HG03060 (cell line): ENCODE results near the gene TBCD.

Experiments
- ATAC-seq: cut with Tn5 transposase; IDR thresholded peaks from one replicate; pipeline ENCODE4 v1.9.1; 2021; ENCODE audit warnings: low read depth, moderate number of reproducible peaks; ENCODE audit not compliant: unreplicated experiment

TBCD gene

DNA sequence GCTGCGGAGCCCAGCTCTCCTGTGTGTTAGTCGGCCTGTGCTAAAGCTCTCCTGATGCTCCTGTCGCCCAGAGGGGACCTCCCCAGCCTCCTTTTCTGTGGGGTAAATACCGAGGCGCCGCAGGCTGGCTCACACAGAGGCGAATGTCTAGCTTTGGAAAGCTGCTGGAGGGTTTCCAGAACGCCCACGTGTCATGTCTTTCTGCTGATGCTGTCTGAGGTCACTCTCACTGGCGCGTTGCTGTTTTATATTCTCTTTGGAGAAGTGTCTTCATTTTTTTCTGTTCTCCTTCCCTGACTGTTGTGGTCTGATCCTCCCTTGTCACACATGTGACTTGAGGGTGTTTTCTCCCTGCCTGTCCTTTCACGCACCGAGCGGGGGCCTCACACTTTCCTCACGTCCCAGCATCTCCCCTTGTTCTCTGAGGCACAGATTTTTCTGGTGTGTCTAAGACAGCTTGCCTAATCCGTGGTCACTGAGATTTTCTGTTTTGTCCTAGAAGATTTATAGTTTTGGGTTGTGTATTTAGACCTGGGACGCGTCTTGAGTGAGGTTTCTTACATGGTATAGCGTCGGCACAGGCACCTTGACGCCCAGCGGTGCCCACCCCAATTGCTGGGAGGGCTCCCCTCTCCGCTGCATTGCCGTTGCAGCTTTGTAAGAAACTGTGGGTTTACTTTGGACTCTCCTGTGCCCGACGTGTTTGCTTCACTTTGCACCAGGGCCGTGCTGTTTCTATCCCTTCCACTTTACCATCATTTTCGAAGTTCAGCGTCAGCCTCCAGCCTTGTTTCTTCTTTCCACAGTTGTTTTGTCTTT lies 180.0 kb downstream of the TBCD start:
- ATAC-seq, result no peak

DNA sequence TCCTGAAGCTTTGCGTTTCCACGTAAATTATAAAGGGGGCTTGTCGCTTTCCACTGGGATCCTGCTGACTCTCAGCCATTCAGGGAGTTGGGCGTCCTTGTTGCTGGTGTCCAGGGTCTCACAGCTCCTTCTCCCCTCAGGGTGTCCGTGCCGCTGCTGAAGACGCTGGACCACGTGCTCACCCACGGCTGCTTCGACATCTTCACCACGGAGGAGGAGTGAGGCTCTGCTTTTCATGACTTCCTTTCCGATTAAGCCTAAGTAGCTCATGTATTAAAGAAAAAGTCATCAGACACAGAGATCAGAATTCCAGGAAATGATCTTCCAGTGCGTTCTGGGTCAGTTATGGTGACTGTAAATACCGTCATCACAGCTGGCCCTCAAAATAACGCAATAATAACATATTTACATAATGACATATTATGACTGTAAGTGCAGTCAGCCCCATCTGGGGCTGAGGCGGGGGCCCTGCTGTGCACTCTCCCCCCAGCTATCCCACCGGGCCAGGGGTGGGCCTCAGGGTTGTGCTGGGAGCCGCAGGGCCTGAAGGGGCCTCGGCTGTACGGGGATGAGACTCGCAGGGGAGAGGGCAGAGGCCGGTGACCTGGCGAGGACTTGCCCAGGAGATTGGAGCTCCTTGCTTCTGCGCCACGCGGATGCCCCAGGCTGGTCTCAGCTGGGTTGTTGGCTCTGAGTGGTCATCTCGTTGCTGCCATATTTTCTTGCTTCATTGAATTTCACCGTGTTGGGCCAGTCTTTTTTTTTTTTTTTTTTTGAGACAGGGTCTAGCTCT lies 180.8 kb downstream of the TBCD start:
- ATAC-seq, result no peak

DNA sequence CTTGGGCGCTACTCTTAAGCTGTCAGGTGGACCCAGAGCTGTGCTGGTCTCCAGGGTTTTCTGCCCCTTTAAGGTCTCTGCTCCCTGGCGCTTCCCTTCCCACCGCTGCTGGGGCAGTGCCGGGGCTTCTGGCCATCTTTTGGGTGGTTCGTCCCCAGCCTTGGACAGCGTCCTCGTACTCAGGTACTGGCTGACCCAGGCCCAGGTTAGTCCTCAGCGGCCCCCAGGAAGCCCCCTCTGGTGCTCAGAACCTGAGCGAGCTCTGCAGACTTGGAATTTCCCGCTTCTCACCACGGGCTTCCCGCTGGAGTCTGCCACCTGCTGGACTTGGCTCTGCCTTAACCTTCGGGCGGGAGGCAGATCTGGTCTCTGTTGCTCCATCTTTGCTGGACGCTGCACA lies 182.0 kb downstream of the TBCD start:
- no peak for ATAC-seq

DNA sequence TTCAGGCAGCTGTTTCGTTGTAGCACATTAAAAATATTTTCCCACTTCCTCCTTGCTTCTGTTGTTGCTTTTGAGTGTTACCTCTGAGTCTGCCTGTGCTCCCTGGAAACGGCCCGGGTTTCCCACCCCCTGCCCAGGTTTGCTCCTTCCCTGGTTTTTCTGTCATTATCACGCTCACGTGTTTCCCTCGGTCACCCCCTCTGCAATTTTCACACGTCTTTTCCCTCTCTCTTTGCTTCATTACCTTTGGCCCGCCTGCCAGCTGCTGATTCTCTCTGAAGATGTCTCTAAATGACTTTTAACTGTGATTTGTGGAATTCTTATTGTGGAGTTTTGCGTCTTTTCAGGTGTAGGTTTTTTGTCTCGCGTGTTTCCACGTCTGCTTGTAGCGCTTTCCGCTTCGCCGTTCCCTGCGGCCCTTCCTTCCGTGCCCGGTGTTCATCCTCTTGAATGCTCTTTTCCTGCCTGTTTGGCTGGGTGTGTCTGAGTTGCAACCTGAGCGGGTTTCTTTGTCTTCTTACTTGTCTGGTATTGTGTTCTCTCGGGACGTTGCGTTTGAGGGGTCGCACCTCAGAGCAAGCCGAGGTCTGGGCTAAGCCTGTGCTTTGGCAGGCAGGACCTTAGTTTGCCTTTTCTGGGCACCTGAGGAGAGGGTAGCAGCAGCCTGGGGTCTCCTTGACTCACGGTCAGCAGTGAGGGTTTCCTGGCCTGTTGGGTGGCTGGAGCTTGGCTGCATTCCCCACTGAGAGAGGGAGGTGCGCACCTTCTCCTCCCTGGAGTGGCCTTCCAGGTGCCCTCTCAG lies 184.3 kb downstream of the TBCD start:
- no peak for ATAC-seq

DNA sequence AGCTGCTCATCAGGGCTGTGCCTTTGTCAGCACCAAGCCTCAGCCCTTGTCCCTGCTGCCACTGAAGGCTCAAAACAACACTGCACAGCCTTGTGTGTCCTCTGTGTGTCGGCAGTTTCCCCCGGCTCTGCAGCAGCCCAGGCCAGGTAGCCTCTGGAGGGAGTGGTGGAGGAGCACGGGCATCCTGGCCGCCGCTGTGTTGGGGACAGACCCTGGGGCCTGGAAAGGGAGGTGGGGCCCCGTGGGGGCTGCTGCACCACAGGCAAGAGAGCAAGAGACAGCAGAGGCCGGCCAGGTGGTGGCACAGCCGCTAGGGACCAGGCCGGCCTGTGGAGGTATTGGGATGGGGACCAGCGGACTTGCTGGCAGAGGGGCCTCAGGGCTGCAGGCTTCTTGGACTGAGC lies 184.9 kb downstream of the TBCD start:
- no peak for ATAC-seq

DNA sequence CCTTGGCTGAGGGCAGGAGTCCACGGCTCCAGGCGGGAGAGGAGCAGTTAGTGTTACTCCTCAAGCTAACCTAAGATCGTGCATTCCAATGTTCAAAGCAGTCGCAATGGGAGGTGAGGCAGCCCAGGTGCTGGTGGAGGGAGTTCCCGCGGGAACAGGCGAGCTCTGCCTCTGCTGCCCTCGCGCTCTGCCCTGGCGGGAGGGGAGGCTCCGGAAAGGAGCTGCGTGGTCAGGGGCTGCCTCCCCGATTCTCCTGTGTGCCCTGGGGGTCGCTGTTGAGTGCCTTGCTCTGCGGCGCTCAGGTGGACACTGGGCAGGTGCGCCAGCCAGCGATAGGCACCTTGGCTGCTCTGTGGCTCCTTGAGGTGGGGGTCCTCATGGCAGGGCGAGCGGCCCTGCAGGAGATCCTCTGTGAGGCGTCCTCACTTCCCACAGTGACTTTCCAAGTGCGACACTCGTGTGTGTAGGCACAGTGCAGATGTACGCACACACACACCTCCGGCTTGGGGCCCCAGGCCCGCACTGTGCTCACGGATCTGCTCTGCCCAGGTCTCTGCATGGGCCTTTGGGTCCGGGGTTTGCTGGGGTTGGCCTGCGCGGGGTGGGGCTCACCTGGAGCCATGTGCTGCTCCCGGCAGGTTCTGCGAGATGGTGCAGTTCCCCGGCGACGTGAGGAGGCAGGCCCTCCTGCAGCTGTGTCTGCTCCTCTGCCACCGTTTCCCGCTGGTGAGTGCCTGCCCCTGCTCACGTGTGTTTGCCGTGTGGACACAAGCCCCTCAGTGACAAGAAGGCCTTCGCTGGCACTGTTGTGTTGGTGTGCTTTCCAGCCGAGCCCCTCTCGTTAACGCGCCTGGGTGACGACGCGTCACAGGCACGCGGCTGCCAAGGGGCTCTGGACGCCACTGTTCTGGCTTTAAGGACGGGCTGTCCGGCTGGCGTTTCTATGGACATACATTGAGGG lies 185.8 kb downstream of the TBCD start:
- no peak for ATAC-seq

DNA sequence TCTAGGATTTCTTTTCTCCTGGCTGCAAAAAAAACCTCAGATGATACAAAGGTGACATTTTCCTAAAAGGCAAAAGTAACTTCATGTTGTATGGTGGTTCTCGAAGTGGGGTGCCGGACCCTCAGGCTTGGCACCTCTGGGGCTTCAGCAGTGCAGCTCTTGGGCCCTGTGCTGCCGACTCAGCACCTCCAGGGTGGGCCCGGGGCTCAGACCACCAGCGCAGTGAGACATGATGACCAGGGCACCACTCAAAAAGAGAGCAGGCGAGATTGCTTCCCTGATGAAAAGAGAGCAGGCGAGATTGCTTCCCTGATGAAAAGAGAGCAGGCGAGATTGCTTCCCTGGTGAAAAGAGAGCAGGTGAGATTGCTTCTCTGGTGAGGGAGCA lies 186.6 kb downstream of the TBCD start:
- no peak for ATAC-seq

DNA sequence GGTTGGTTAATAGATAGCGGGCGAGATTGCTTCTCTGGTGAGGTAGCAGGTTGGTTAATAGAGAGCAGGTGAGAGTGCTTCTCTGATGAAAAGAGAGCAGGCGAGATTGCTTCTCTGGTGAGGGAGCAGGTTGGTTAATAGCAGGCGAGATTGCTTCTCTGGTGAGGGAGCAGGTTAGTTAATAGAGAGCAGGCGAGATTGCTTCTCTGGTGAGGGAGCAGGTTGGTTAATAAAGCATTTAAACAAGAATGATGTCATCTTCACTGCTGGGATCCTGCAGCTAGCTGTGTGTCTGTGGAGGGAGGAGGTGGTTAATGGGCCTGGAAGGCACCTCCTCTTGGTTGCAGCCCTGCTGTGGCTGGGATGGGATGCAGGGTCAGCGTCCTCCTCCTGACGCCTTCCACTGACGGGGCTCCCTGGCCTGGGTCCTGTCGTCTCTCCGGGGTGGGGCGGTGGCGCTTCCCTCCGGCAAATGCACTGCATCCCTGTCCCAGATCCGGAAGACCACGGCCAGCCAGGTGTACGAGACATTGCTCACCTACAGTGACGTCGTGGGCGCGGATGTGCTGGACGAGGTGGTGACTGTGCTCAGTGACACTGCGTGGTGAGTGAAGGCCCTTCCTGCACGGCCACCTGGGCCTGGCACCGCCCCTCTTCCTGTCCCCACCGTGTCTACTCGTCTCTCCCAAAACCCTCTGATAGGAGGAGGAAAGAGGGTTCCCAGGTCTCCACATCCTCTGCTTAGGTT lies 187.2 kb downstream of the TBCD start:
- ATAC-seq, result no peak

DNA sequence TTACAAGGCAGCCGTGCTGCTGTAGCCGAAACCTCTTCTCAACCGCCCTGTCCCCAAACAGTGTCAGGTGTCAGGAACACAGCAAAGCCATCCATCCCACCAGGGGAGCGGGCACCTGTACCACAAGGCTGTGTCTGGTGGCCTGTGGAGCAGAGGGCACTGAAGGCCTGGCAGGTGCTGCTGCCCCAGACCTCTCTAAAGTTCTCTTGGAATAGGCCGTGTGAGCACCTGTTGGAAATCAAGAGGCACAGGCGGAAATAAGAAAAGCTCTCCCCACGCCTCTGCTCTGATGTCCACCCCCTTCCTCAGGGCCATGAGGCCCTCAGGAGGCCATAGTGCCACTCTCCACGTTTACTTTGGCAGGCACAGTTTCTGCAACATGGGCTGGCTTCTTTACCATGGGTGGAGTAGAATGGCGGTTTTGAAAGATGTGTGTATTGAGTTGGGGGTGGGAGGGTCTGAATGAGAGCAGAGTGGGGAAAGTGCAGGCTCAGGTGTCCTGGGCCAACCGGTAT lies 187.8 kb downstream of the TBCD start:
- ATAC-seq, result no peak

DNA sequence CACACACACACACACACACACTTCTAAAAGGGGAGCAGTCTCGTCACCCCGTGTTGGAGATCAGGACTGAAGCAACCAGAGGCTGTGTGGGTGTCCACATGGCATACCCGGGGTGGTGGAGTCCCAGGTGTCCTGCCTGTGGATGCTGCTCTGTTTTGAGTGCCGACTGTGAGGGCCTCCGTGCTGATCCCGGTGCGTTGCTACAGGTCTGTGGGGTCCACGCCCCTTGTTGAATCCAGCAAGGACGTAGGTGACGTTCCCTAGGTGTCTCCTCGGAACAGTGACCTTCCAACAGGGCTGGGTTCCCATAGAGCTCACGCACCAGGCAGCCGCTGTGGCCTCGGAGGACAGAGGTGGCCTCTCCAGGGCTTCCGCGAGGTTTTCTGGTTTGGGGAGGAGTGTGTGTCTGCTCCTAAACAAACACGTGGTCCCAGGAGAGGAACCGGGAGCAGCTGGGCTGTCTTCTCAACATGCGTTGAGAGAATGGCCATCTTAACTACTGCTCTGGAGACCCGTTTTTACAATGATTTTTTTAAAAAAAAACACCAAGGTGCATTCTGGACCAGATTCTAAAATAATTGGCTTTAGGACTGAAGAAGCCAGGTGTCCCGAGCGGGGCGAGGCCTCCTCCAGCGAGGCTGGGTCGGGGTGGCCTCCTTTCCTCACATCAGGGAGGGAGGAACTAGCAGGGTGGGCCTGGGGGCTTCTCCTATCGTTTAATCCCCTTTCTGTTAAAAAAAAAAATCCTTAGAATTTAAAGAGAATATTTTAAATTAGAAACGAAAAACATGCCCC lies 188.6 kb downstream of the TBCD start:
- no peak for ATAC-seq

DNA sequence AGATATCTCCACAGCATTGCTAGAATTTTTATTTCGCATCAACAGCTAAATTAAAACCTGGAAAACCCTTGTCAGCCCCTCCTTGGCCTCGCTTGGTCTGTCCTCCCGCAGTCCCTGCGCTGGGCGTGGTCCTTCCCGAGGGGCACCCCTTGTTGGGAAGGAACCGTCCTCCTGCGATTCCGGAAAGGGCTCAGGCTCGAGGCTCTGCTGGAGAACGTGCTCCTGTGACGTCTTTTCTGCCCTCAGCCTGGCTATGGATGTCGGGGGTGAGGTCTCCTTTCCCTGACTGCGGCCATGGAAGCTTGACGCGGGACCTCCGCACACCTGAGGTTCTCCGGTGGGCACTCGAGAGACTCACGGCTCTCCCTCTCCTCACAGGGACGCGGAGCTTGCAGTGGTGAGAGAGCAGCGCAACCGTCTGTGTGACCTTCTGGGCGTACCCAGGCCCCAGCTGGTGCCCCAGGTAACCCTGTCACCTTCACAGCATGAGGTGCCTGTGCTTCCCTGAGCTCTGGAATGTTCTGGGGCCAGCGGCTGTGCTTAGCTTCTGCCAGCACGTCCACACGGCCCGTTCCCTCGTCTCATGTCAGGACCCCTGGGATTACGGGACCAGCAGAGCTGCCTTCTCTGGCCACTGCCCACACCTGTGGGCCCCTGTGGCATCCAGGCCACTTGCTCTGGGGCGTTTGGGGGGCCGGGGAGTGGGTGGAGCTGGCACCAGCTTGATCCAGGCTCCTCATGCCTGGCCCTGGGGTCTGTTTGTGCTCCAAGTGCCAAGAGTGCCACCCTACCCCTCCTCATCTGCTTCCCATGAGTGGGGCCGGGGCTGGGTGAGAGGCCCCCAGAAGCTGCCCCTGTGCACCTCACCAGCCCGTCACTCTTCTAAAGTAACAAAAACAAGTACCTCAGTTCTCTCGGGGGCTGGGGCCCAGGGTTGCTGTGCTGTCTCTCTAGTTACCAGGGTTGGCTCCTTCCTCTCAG lies 189.4 kb downstream of the TBCD start:
- no peak for ATAC-seq

DNA sequence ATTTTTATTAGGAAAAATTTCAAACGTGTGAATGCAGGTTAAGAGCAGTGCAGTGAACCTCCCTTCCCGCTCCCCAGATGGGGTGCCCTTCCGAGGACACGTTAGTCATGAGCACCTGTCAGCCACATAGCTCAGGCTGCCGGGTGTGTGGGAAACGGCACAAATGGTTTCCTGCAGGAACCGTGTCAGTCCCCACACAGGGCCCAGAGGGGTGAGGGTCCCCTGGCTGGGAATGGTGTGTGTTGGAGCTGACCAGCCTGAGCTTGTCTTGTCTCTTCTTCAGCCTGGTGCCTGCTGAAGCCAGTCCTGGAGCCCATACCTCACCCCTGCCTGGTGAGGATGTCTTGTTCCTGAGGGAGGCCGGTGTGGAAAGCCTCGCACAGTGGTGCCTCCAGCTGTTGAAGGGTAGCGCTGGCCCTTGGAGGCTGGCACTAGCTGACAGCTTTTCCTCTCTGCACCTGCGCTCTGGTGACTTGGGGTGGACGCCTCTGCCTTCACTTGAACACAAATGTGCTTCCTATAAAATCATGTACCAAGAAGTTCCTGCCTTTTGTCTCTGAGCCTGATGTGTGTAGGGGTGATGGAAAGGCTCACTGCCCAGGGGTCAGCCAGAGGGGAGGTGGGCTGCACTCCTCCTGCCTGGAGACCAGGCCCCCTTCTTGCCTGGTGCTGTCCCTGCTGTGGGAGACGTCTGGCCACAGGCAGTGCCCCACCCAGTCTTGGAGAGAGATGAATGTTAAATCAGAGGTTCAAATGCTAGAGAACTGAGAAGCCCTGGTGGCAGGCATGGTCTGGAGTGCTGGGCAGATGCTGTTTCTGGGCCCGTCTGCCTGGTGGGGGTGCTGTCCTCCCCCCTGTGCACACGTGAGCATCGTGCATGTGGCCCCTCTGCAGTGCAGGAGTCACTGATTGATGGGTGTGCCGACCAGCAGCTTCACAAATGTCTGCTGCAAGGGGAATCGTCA lies 190.6 kb downstream of the TBCD start:
- no peak for ATAC-seq

DNA sequence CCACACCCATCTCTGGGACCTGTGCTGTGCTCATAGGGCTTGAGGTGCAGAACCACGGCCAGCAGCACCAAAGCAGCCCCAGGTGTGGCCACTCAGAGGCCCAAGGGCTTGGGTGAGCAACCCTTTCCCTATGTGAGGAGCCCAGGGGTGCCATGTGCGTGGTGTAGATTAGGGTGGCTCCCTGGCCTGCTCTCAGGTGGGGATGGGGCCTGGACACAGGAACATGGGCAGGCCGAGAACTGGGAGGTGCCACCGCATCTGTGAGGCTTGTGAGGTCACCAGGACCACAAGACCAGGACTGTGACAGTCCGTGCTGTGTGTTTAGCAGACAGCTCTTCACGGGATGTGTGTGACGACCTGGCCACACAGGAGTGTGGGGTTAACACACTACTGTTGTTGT lies 191.5 kb downstream of the TBCD start:
- ATAC-seq, result no peak

DNA sequence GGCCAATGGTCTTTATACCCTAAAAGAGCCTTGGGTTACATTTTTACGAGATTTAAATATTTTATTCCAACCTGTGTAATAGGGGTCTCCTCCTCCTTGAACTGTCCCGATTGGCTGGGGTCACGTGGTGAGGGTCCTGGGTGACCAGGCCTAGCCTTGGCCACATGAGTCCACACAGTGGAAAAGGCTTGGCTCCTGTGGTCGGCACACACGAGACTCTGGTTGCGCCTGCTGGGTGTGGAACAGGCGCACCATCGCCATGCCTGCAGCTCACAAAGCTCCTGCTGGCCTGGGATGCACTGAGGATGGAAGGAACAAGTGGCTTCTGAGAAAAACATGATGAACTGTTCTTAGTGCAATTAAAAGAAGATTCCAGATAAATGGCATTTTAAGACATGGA lies 191.9 kb downstream of the TBCD start:
- ATAC-seq, result no peak

DNA sequence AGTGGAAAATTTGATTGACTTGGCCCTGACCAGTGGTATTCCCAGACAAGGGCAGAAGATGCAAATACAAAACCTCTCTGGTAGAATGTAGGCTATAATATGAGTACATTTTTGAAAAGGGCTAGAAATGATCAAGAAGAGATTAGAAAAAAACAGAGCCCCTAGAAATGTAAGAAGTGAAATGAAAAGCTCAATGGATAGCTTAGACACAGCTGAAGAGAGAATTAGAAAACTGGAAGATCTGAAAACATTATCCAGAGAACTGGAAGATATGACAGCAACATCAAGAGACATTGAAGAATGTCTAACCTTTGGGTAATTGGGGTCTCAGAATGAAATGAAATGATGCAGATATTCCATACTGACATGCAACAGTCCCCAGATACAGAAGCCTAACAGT lies 193.1 kb downstream of the TBCD start:
- ATAC-seq, result no peak

DNA sequence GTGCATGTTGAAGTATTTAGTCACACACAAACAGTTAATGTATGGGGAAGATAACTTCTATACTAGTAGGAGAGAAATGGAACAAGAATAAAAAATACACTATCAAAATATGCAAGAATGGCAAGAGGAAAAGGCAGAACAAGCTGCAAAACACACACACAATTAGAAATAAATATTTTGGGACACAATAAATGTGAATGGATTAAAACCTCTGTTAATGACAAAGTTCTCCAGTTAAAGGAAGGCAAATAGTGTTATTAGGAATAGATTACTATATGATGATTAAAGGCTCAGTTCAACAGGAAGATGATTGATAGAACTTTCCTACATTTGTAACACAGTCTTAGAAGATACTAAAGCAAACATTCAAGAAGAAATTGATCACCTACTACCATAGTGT lies 194.2 kb downstream of the TBCD start:
- ATAC-seq, result no peak
